NCI-H1092 (cell line): ENCODE results near the gene GSK3A.

Experiments used
- DNase-seq: peaks from one replicate; lab custom pipeline; 2025; lab: John Stamatoyannopoulos, UW

GSK3A gene

GRCh38 chr19:42242512-42243409 is at the start of gene GSK3A:
Gene GSK3A (minus strand): TSS chr19:42242602. CDS start chr19:42242465, 137 bp downstream.
- DNase-seq: peak; percentile 98

GRCh38 chr19:42291435-42291810 is 49.0 kb upstream of the GSK3A start:
- DNase-seq: no peak

- DNase-seq: no peak
Observed at GRCh38 chr19:42290523-42291434, 48.4 kb upstream of the GSK3A start.

GRCh38 chr19:42290136-42290522 is 47.7 kb upstream of the GSK3A start:
- DNase-seq: no peak

- no peak for DNase-seq
Observed at GRCh38 chr19:42289556-42290041, 47.2 kb upstream of the GSK3A start.

DNA sequence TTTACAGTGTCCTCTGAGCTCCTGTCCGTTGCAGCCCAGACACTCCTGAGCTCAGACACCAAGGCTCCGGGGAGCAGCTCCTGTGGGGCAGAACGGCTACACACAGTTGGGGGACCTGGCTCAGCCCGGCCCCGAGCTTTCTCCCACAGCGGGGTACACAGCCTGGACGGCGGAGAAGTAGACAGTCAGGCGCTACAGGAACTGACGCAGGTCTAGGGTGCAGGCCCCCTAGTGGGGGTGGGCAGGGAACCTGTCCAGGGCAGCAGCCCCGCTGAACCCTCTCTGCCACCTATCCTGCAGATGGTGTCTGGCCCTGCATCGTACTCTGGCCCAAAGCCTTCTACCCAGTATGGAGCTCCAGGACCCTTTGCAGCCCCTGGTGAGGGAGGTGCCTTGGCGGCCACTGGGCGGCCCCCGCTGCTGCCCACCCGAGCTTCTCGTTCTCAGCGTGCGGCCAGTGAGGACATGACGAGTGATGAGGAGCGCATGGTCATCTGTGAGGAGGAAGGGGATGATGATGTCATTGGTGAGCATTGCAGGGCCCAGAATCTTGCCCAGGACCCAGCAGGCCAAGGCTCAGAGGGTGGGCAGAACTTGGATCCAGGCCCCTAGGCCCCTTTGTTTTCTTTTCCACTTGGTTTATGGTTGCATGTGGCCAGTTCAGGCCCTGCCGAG is 46.6 kb upstream of the GSK3A start:
- DNase-seq: no peak

DNA sequence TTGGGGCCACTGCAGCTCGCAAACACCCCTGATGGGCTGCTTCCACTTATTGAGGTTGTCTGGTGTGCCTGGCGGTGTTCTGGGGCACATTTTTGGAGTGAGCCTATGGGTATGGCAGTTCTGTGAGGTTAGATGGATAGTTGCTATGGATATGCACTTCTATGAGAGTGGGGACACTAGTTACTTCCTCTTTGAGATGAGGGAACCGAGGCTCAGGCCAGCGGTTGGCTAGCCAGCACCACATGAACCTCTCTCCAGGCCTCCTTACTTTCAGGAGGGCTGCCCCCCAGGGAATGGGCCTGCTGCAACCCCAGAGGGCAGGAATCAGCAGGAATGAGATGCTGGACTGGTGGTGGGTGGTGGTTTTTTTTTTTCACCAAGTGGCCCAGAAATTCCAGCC is 46.0 kb upstream of the GSK3A start:
- no peak for DNase-seq

GRCh38 chr19:42287827-42288107 is 45.4 kb upstream of the GSK3A start:
- DNase-seq: no peak

DNA sequence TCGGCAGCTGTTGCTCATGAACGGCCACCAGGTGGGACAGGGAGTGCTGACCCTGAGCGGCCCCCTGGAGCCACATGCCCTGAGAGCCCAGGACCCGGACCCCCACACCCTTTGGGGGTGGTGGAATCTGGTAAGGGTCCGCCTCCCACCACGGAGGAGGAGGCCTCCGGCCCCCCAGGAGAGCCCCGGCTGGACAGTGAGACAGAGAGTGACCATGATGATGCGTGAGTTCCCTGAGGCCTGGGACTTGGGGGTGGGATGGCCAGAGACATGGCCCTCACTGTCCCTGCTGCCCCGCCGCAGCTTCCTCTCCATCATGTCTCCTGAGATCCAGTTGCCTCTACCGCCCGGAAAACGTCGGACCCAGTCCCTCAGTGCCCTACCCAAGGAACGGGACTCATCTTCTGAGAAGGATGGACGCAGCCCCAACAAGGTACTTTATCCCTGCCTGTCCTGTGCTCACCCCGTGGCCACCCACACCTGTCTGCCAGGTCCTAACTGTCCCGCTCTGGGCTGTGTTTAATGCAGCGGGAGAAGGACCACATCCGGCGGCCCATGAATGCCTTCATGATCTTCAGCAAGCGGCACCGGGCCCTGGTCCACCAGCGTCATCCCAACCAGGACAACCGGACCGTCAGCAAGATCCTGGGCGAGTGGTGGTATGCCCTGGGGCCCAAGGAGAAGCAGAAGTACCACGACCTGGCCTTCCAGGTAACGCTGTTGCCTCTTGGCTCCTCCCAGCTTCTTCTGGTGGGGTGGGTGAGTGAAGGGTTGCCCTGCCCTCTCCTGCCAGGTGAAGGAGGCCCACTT is 44.8 kb upstream of the GSK3A start:
- no peak for DNase-seq

GRCh38 chr19:42286349-42287016 is 44.1 kb upstream of the GSK3A start:
- DNase-seq: no peak

GRCh38 chr19:42285988-42286348 is 43.6 kb upstream of the GSK3A start:
- DNase-seq: no peak

- no peak for DNase-seq
Observed at GRCh38 chr19:42285541-42285941, 43.1 kb upstream of the GSK3A start.

DNA sequence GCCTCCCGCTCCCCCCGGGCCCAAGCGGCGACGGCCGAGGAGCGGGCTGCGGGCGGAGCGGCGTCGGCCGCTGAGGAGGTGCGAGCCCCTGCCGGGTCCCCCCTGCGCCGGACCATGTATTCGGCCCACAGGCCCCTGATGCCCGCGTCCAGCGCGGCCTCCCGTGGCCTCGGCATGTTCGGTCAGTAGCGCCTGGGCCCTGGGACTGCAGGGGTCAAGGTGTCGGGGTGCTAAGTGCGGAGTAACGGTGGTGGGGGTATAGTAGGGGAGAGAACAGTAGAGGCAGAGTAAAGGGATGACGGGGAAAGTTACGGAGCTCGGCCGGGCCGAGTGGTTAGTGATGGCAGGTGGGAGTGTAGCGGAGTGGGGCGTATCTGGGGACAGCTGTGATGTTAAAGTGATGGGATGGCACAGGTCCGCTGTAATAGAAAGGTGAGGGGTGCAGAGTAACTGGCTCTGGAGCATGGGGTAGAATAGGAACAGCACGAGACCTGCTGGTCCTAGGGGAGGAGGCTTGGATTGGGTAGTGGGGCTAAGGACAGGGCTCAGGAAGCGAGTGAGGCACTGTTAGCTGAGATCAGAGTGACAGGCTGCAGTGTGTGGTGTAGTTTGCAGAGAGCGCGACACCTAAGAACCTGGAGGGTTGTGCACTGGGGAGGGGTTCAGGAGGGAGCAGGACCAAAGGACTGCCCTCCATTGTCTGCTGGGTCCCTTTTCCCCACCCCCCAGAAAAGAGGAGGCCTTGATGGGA is 42.4 kb upstream of the GSK3A start:
- DNase-seq: no peak

GRCh38 chr19:42284066-42284501 is 41.7 kb upstream of the GSK3A start:
- DNase-seq: peak; percentile 55

- DNase-seq: peak; percentile 86
Observed at GRCh38 chr19:42283188-42284065, 41.0 kb upstream of the GSK3A start.

- DNase-seq: no peak
Observed at GRCh38 chr19:42282819-42283187, 40.4 kb upstream of the GSK3A start.

DNA sequence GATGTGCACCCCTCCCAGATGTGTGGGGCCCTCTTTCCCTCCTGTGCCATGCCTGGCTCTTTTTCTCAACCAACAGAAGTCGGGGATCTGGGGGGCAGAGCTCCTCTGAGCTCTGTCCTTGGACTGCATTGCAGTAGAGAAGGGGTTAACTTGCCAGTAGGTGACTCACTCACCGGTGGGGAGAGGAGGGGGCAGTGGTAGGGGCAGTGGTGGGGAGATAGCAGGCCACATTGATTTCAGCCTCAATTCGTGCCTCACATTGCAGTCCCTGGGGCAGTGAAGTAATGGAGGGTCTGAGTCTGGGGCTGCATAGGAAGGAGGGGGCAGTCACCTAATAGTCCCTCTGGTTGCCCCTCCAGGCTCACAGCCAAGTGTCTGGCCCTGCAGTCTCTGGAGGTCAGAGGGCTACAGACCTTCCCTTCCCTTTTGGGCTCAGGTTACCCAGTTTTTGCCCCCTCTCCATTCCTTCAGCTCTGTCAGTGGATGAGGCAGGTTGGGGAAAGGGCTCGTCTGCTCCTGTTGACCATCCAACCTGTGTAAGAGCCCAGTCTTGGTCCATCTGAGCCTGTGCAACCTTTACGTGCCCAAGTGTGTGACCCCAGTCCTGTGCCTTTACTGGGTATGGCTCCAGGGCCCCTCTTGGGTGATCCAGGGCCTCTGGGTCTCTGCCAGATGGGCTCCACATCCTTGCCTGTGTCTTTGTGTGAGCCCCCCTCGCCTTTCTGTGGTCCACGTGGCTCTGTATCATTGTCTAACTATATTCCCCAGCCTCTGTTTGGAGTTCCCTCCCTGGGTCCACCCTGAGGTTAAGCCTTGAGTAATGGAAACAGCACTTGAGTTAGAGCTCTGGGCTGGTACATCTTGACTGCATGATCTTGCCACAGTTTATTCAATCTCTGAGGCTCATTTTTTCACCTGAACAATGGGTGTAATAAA is 39.7 kb upstream of the GSK3A start:
- no peak for DNase-seq

GRCh38 chr19:42281146-42281826 is 38.9 kb upstream of the GSK3A start:
- peak; percentile 18 for DNase-seq
